ENCODE measurements around the gene SLC1A2. TPM values are rescaled to one million over a fixed set of nuclear protein-coding genes. Genes with fewer than 3 reads are reported as not detected.

Gene SLC1A2
- total and polyA plus RNA-seq, 11 donors: 0.80 to 23.5 (median 5.2) TPM

GRCh38 chr11:35292279-35292678 lies 127.1 kb downstream of the SLC1A2 start:
- DNase-seq: no peak
- intact Hi-C loops (cut with DNase I): no loop called here
- Histone ChIP-seq H3K27me3 (no peaks in the 10 kb centered on the region), H3K27ac (no peak overlapping the region), H3K4me3 (no peak overlapping the region), H3K4me1 (peaks cover 0 to 25% (median 1%) of the 10 kb centered on the region in 12 donors), H3K36me3 (no peaks in the 10 kb centered on the region), H3K9me3 (no peaks in the 10 kb centered on the region)
- 89 to 95% (median 93%) methylated on average over 5 of the region's 5 CpGs for WGBS, 4 donors
- ATAC-seq: no peak
- no peak for TF ChIP-seq POLR2A (IDR thresholded peaks at IDR 0.05)
- no peak for TF ChIP-seq CTCF (IDR thresholded peaks at IDR 0.05)

- ATAC-seq (no peak), DNase-seq (no peak)
- no peaks in the 10 kb centered on the region for H3K9me3 ChIP-seq
- no peak overlapping the region for H3K27ac ChIP-seq
- 78 to 84% (median 82%) methylated on average over 3 of the region's 3 CpGs for WGBS, 4 donors
- TF ChIP-seq POLR2A (IDR thresholded peaks at IDR 0.05) (no peak), CTCF (IDR thresholded peaks at IDR 0.05) (no peak)
- peaks cover 0 to 25% (median 1%) of the 10 kb centered on the region in 12 donors for H3K4me1 ChIP-seq
- intact Hi-C loops (cut with DNase I): no loop called here
- H3K4me3 ChIP-seq: no peak overlapping the region
- H3K27me3 ChIP-seq: no peaks in the 10 kb centered on the region
- peaks cover 0 to 5% (median 0%) of the 10 kb centered on the region in 9 donors for H3K36me3 ChIP-seq
These were observed 128.5 kb downstream of the SLC1A2 start for GRCh38 chr11:35290876-35291275.

GRCh38 chr11:35289821-35290220 lies 129.5 kb downstream of the SLC1A2 start:
- Histone ChIP-seq H3K27me3 (no peaks in the 10 kb centered on the region), H3K36me3 (peaks cover 0 to 8% (median 0%) of the 10 kb centered on the region in 9 donors), H3K27ac (peak overlapping the region in 3 of 12 donors; percentile 5 to 54 (median 53)), H3K4me1 (peaks cover 0 to 25% (median 1%) of the 10 kb centered on the region in 12 donors), H3K9me3 (no peaks in the 10 kb centered on the region), H3K4me3 (no peak overlapping the region)
- intact Hi-C loops (cut with DNase I): no loop called here
- 49 to 86% (median 69%) methylated on average over 2 of the region's 2 CpGs for WGBS, 4 donors
- no peak for DNase-seq
- TF ChIP-seq POLR2A (IDR thresholded peaks at IDR 0.05) (no peak), CTCF (IDR thresholded peaks at IDR 0.05) (no peak)
- ATAC-seq: no peak

GRCh38 chr11:35288817-35289541 lies 130.4 kb downstream of the SLC1A2 start:
- DNase-seq (no peak), ATAC-seq (peak in 2 of 4 donors; percentile 22 to 28)
- intact Hi-C loops (cut with DNase I): no loop called here
- H3K9me3 ChIP-seq: no peaks in the 10 kb centered on the region
- TF ChIP-seq POLR2A (IDR thresholded peaks at IDR 0.05): no peak
- no peak for TF ChIP-seq CTCF (IDR thresholded peaks at IDR 0.05)
- WGBS, 4 donors: 73 to 85% (median 81%) methylated on average over 5 of the region's 5 CpGs
- H3K27me3 ChIP-seq: no peaks in the 10 kb centered on the region
- peaks cover 0 to 8% (median 0%) of the 10 kb centered on the region in 9 donors for H3K36me3 ChIP-seq
- H3K27ac ChIP-seq: peak overlapping the region in 4 of 12 donors; percentile 5 to 54 (median 39)
- no peak overlapping the region for H3K4me3 ChIP-seq
- H3K4me1 ChIP-seq: peaks cover 0 to 25% (median 1%) of the 10 kb centered on the region in 12 donors

All from heart left ventricle (tissue), 16 donors.